ENCODE measurements around the gene OR5AL1. TPM values are rescaled to one million over a fixed set of nuclear protein-coding genes. Genes with fewer than 3 reads are reported as not detected.

Gene OR5AL1
- polyA plus RNA-seq, 2 of the 4 experiments (the other 2 are of a cell fraction): not detected

DNA sequence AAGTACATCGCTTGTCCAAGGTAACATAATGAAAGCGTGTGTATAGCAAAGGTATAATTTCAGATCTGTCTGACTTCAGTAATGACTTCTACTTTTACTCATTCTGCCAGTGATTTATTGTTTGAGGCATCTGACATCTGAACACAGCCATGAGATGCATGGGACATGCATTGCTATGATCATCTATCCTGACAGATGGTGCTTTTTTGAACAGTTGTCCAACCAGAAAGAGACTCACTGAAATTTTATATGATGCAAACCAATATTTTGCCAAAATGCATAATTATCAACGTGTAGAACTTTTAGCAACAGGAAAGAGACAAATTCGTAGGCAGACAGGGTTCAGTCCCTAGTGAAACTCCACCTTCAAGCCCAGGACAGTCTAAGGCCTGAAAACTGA, 41.0 kb downstream of the OR5AL1 start:
- no peak for FAIRE-seq

GRCh38 chr11:56457076-56457475, 44.6 kb downstream of the OR5AL1 start:
- H3K4me2 ChIP-seq: no peak overlapping the region
- ATAC-seq: no peak
- WGBS (ENCODE audit: missing lambda C conversion rate): 2% methylated on average over 1 of the region's 1 CpG
- no peak overlapping the region for H3K4me3 ChIP-seq
- H3K27ac ChIP-seq: no peak overlapping the region
- H3K4me1 ChIP-seq: no peaks in the 10 kb centered on the region
- H3K9me3 ChIP-seq: no peaks in the 10 kb centered on the region
- ChIA-PET POLR2A (no interaction called here), CTCF (no interaction called here)
- no peak for FAIRE-seq
- DNase-seq (ENCODE audit: low read depth in 1 of 2, low spot score in 1 of 2): no peak
- TF ChIP-seq GATA3 (IDR thresholded peaks at IDR 0.05; ENCODE audit: borderline replicate concordance): no peak
- no peak for TF ChIP-seq SREBF2 (IDR thresholded peaks at IDR 0.05)
- TF ChIP-seq ELK1 (IDR thresholded peaks at IDR 0.05; ENCODE audit: low read depth, low read length): no peak
- TF ChIP-seq EP300 (IDR thresholded peaks at IDR 0.05): no peak
- TF ChIP-seq CBX8 (IDR thresholded peaks at IDR 0.05): no peak
- no peak for TF ChIP-seq SMC3 (IDR thresholded peaks at IDR 0.05)
- TF ChIP-seq MYC (IDR thresholded peaks at IDR 0.05; ENCODE audit: borderline replicate concordance, low read length): no peak
- TF ChIP-seq NPAS2 (CRISPR knock-in tag; IDR thresholded peaks at IDR 0.05; ENCODE audit: borderline replicate concordance): no peak
- TF ChIP-seq ATOH8 (CRISPR knock-in tag; IDR thresholded peaks at IDR 0.05; ENCODE audit: low read depth): no peak
- no peak for TF ChIP-seq FOSB (CRISPR knock-in tag; IDR thresholded peaks at IDR 0.05)
- no peak for TF ChIP-seq CTCF (IDR thresholded peaks at IDR 0.05)
- no peak for TF ChIP-seq RCOR1 (IDR thresholded peaks at IDR 0.05; ENCODE audit: low read depth, low read length)
- TF ChIP-seq PHF8 (IDR thresholded peaks at IDR 0.05; ENCODE audit: borderline replicate concordance, low read depth): no peak
- TF ChIP-seq RNF2 (IDR thresholded peaks at IDR 0.05; ENCODE audit: borderline replicate concordance, low read depth): no peak

More for the DNA sequence above, 41.0 kb downstream of the OR5AL1 start:
- POLR2A ChIA-PET: no interaction called here
- no peak for TF ChIP-seq GATA3 (IDR thresholded peaks at IDR 0.05; ENCODE audit: borderline replicate concordance)
- no peak for TF ChIP-seq FOXS1 (CRISPR knock-in tag; IDR thresholded peaks at IDR 0.05)
- TF ChIP-seq CEBPB (IDR thresholded peaks at IDR 0.05): no peak
- no peak for TF ChIP-seq TFCP2L1 (CRISPR knock-in tag; IDR thresholded peaks at IDR 0.05)
- TF ChIP-seq HES2 (IDR thresholded peaks at IDR 0.05): no peak
- TF ChIP-seq NPAS2 (CRISPR knock-in tag; IDR thresholded peaks at IDR 0.05; ENCODE audit: borderline replicate concordance): no peak
- no peak for TF ChIP-seq EP300 (IDR thresholded peaks at IDR 0.05)
- TF ChIP-seq ZNF302 (CRISPR knock-in tag; IDR thresholded peaks at IDR 0.05): no peak
- no peak for TF ChIP-seq CHD2 (IDR thresholded peaks at IDR 0.05; ENCODE audit: low read length, partially characterized antibody)
- TF ChIP-seq REST (IDR thresholded peaks at IDR 0.05): no peak
- TF ChIP-seq PHF8 (IDR thresholded peaks at IDR 0.05; ENCODE audit: borderline replicate concordance, low read depth): no peak
- TF ChIP-seq BHLHE40 (IDR thresholded peaks at IDR 0.05; ENCODE audit: low read depth, low read length): no peak
- TF ChIP-seq MAX (IDR thresholded peaks at IDR 0.05): no peak
- TF ChIP-seq RARB (CRISPR knock-in tag; IDR thresholded peaks at IDR 0.05): no peak
- TF ChIP-seq RCOR1 (IDR thresholded peaks at IDR 0.05; ENCODE audit: low read depth, low read length): no peak
- TF ChIP-seq ZFP36 (IDR thresholded peaks at IDR 0.05; ENCODE audit: borderline replicate concordance, partially characterized antibody): no peak
- TF ChIP-seq CBX2 (IDR thresholded peaks at IDR 0.05; ENCODE audit: borderline replicate concordance, low read depth): no peak
- TF ChIP-seq FOSB (CRISPR knock-in tag; IDR thresholded peaks at IDR 0.05): no peak
- no peak for TF ChIP-seq USF2 (IDR thresholded peaks at IDR 0.05)
- no peak for TF ChIP-seq HDAC2 (IDR thresholded peaks at IDR 0.05)
- DNase-seq (ENCODE audit: low read depth in 1 of 2, low spot score in 1 of 2): no peak
- H3K27ac ChIP-seq: no peak overlapping the region
- no peak overlapping the region for H3K4me2 ChIP-seq
- H3K4me1 ChIP-seq: no peaks in the 10 kb centered on the region
- no peak for ATAC-seq
- CTCF ChIA-PET: no interaction called here
- H3K4me3 ChIP-seq: no peak overlapping the region
- H3K9me3 ChIP-seq: no peaks in the 10 kb centered on the region
- 2% methylated on average over 4 of the region's 4 CpGs for WGBS (ENCODE audit: missing lambda C conversion rate)

Data from A549 (cell line).